EH (cell line): Measurements from ENCODE around the gene EFEMP2.

Experiments used
- DNase-seq: peaks from one replicate; pipeline ENCODE4 v3.0.0-alpha.2; 2015; ENCODE audit warnings: low read depth

EFEMP2 gene

GRCh38 chr11:65866509-65867283 lies 5.9 kb downstream of the EFEMP2 start:
- no peak for DNase-seq

- DNase-seq, result no peak
Observed at GRCh38 chr11:65865550-65866172, 6.9 kb downstream of the EFEMP2 start.

GRCh38 chr11:65864706-65865471 lies 7.7 kb downstream of the EFEMP2 start:
- no peak for DNase-seq

- DNase-seq, result no peak
Observed at GRCh38 chr11:65863889-65864705, 8.5 kb downstream of the EFEMP2 start.

- no peak for DNase-seq
Observed at GRCh38 chr11:65862941-65863888, 9.4 kb downstream of the EFEMP2 start.

GRCh38 chr11:65862191-65862735 lies 10.3 kb downstream of the EFEMP2 start:
- DNase-seq, result no peak

- no peak for DNase-seq
Observed at GRCh38 chr11:65861533-65862183, 10.9 kb downstream of the EFEMP2 start.

GRCh38 chr11:65861165-65861505 lies 11.5 kb downstream of the EFEMP2 start:
- no peak for DNase-seq

GRCh38 chr11:65860278-65861164 lies 12.1 kb downstream of the EFEMP2 start, which contains the start of gene MUS81:
Gene MUS81, plus strand, starts transcription at chr11:65860433. Its CDS starts 321 bp downstream, at chr11:65860754.
- peak; percentile 98 for DNase-seq

GRCh38 chr11:65859812-65860277 lies 12.8 kb downstream of the EFEMP2 start:
- no peak for DNase-seq

GRCh38 chr11:65859095-65859811 lies 13.3 kb downstream of the EFEMP2 start:
- DNase-seq, result peak; percentile 99

GRCh38 chr11:65858681-65859087 lies 13.9 kb downstream of the EFEMP2 start:
- DNase-seq, result no peak

- DNase-seq, result peak; percentile 99
Observed at GRCh38 chr11:65857853-65858680, 14.5 kb downstream of the EFEMP2 start, which contains the start of gene CFL1. Gene CFL1, minus strand, starts transcription at chr11:65858180. Its CDS starts 81 bp downstream, at chr11:65858099.

- no peak for DNase-seq
Observed at GRCh38 chr11:65857500-65857852, 15.1 kb downstream of the EFEMP2 start.

GRCh38 chr11:65856689-65857499 lies 15.7 kb downstream of the EFEMP2 start:
- DNase-seq, result peak; percentile 78

- DNase-seq, result no peak
Observed at GRCh38 chr11:65855927-65856363, 16.7 kb downstream of the EFEMP2 start.
